SK-N-MC (cell line): ENCODE data around the gene ASPG.
A peak's percentile ranks its signal among the peaks of the same experiment; 100 is the strongest.

Source experiments
- EZH2 ChIP-seq: fragments of 200-600 bp; sonication (generic); IDR thresholded peaks from one replicate; pipeline ENCODE4 v1.6.1; 2017; ENCODE audit warnings: antibody characterized with exemption
- FOXP2 ChIP-seq: optimal IDR thresholded peaks from 2 replicates; pipeline ENCODE3; 2011; ENCODE audit warnings: mild to moderate bottlenecking, moderate library complexity; ENCODE audit not compliant: insufficient read depth; ENCODE audit errors: extremely low read length, control extremely low read depth
- POLR2AphosphoS5 ChIP-seq: IDR thresholded peaks from 2 replicates; pipeline ENCODE4 v1.6.1; 2012; ENCODE audit warnings: mild to moderate bottlenecking, low read depth, low read length, borderline replicate concordance

GRCh38 chr14:104136472-104137296, 51.2 kb downstream of the ASPG start:
- TF ChIP-seq POLR2AphosphoS5 (no peak), EZH2 (peak; percentile 59), FOXP2 (no peak)
